Ovary (tissue), 9 donors: ENCODE results near the gene KSR1. TPM values are rescaled to one million over a fixed set of nuclear protein-coding genes. Genes with fewer than 3 reads are reported as not detected.
A peak's percentile ranks its signal among the peaks of the same experiment; 100 is the strongest.

Source experiments
- DNase-seq, 5 donors: peaks; one replicate each; pipeline ENCODE4 v3.0.0-alpha.2; 2019 to 2020
- H3K27ac ChIP-seq, 2 donors: fragments of 200-600 bp; one replicate each; pipeline versions ENCODE4 v1.5.1 to v1.8.0; 2019 to 2022
- H3K27me3 ChIP-seq: fragments of 200-600 bp; one replicate; pipeline ENCODE4 v1.8.0; 2022
- H3K36me3 ChIP-seq: fragments of 200-600 bp; sonication (generic); one replicate; pipeline ENCODE4 v1.5.1; 2019
- H3K4me1 ChIP-seq: one replicate; pipeline ENCODE4 v1.8.1; 2013; ENCODE audit warnings: mild to moderate bottlenecking, moderate library complexity; ENCODE audit not compliant: insufficient read depth
- H3K4me3 ChIP-seq: fragments of 200-600 bp; sonication (generic); one replicate; pipeline ENCODE4 v1.5.1; 2017
- H3K9me3 ChIP-seq, 2 donors: fragments of 200-600 bp in 1 of 2; sonication (generic) in 1 of 2; one replicate each; pipeline versions ENCODE4 v1.5.1 to v1.8.1; 2013 to 2019; ENCODE audit warnings: mild to moderate bottlenecking in 1 of 2, moderate library complexity in 1 of 2
- EP300 ChIP-seq: sonication (generic); formaldehyde crosslinking; IDR thresholded peaks from one replicate; pipeline ENCODE4 v1.6.1; 2017; ENCODE audit warnings: antibody characterized with exemption
- POLR2A ChIP-seq: fragments of 450-650 bp; IDR thresholded peaks from one replicate; pipeline ENCODE4 v1.6.1; 2017; ENCODE audit warnings: antibody characterized with exemption, mild to moderate bottlenecking, moderate library complexity
- WGBS, 3 donors: extraction: QIAGEN DNeasy Blood & Tissue Kit in 1 of 3; methylation state at CpG; one replicate each; pipeline versions ENCODE4 v1.1.5 to v1.1.7; 2013 to 2017; 5-methylcytosine and 5-hydroxymethylcytosine counted together
- intact Hi-C, 4 donors: fragments of 100-400 bp; cut with DNase I; formaldehyde crosslinking; loops; one replicate each; pipeline versions ENCODE4 v1.11.0 to v1.15.1; 2022 to 2023
- polyA plus RNA-seq, 2 donors: library from polyadenylated mRNA; stranded (reverse); fragments of 200-250 nt in 1 of 2; fragments of 350-450 nt in 1 of 2; fragmentation: Illumina TruSeq in 1 of 2; extraction: RNeasy Lipid Tissue Mini Kit (QIAGEN cat#74804) in 1 of 2; gene quantifications; one replicate each; pipeline ENCODE4 v1.2.3, GENCODE V29; 2013 to 2014
- total RNA-seq, 7 donors: library from RNA; depleted of rRNA in 2 of 7; stranded (reverse); fragments of >200 nt in 2 of 7; fragmentation: NEBNext Ultra II Directional in 3 of 7; extraction: Animal tissue kit (Norgen Biotek cat#: 25700) in 3 of 7; gene quantifications; one replicate each; pipeline versions ENCODE4 v1.1.0 to v1.2.4, GENCODE V29; 2016 to 2023
- TF ChIP-seq, protein P1 (sequence below), 3 donors: fragments of 450-650 bp in 2 of 3; fragments of 200-600 bp in 1 of 3; IDR thresholded peaks; one replicate each; pipeline versions ENCODE4 v1.5.1 to v1.8.0; 2016 to 2022; ENCODE audit warnings: antibody characterized with exemption in 3 of 3, mild to moderate bottlenecking in 1 of 3
- donor health status: DM: no; HTN: no; CAD: no; lungs with moderate emphysema.
- donor health status: DM: no; HTN: no; CAD: no.
- donor health status: Bipolar disorder and iron deficiency.
- donor health status: DM: yes; HTN: yes; CAD: no.
- donor health status: DM: no; HTN: no; CAD: no.
- donor health status: DM: yes; HTN: yes; CAD: no.

The KSR1 gene
- total and polyA plus RNA-seq, 9 donors: 27.7 to 84.8 (median 39.5) TPM

DNA sequence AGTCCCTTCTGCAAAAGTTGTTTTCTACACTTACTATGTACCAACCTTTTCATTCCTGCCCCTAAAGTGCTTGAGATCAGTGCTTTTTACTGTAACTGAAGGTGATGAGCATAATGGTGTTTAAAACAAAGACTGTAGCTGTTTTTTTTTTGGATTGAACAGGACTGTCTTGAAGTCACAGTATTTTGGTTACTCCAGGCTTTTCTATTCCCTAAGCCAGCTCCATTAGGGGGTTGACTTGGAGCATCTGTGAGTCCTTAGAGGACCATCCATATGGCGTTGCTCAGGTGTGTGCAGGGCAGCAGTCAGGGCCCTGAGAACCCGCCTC, 145.7 kb downstream of the KSR1 start:
- Histone ChIP-seq H3K27ac (no peak overlapping the region), H3K36me3 (no peaks in the 10 kb centered on the region), H3K9me3 (no peaks in the 10 kb centered on the region), H3K27me3 (no peaks in the 10 kb centered on the region), H3K4me3 (no peak overlapping the region), H3K4me1 (peaks cover 4% of the 10 kb centered on the region)
- intact Hi-C loops: loop anchor here (1.0 to 10.0 kb wide), 9 partner anchors 49 to 365 kb away; partner anchors contain the start of gene KSR1 (in 3 of the 4)
- no peak for TF ChIP-seq EP300
- TF ChIP-seq, protein P1, sequence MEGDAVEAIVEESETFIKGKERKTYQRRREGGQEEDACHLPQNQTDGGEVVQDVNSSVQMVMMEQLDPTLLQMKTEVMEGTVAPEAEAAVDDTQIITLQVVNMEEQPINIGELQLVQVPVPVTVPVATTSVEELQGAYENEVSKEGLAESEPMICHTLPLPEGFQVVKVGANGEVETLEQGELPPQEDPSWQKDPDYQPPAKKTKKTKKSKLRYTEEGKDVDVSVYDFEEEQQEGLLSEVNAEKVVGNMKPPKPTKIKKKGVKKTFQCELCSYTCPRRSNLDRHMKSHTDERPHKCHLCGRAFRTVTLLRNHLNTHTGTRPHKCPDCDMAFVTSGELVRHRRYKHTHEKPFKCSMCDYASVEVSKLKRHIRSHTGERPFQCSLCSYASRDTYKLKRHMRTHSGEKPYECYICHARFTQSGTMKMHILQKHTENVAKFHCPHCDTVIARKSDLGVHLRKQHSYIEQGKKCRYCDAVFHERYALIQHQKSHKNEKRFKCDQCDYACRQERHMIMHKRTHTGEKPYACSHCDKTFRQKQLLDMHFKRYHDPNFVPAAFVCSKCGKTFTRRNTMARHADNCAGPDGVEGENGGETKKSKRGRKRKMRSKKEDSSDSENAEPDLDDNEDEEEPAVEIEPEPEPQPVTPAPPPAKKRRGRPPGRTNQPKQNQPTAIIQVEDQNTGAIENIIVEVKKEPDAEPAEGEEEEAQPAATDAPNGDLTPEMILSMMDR (IDR thresholded peaks at IDR 0.05): no peak
- TF ChIP-seq POLR2A: no peak
- DNase-seq: no peak
- 66 to 86% (median 80%) methylated on average over 2 of the region's 2 CpGs for WGBS, 3 donors

GRCh38 chr17:27602721-27603420, 146.6 kb downstream of the KSR1 start:
- Histone ChIP-seq H3K27me3 (no peaks in the 10 kb centered on the region), H3K4me3 (no peak overlapping the region), H3K4me1 (peaks cover 4% of the 10 kb centered on the region), H3K36me3 (no peaks in the 10 kb centered on the region), H3K27ac (no peak overlapping the region), H3K9me3 (no peaks in the 10 kb centered on the region)
- 46 to 50% (median 48%) methylated on average over 15 of the region's 15 CpGs for WGBS, 3 donors
- TF ChIP-seq POLR2A: no peak
- TF ChIP-seq, protein P1 (IDR thresholded peaks at IDR 0.05): peak; percentile 75 to 91 (median 88)
- intact Hi-C loops: loop anchor here (2.0 to 10.0 kb wide), 6 partner anchors 48 to 366 kb away; partner anchors contain the start of gene KSR1 (in 3 of the 4)
- peak; percentile 59 to 81 (median 79) for DNase-seq

- no peaks in the 10 kb centered on the region for H3K36me3 ChIP-seq
- intact Hi-C loops: loop anchor here (2.0 to 10.0 kb wide), 6 partner anchors 47 to 366 kb away; partner anchors contain the start of gene KSR1 (in 3 of the 4)
- 84 to 91% (median 88%) methylated on average over 2 of the region's 2 CpGs for WGBS, 3 donors
Measured at GRCh38 chr17:27603421-27603770, 147.1 kb downstream of the KSR1 start.

GRCh38 chr17:27603880-27604794, 147.9 kb downstream of the KSR1 start:
- WGBS, 3 donors: 88 to 92% (median 89%) methylated on average over 22 of the region's 22 CpGs
- intact Hi-C loops: loop anchor here (2.0 to 10.0 kb wide), 6 partner anchors 47 to 367 kb away; partner anchors contain the start of gene KSR1 (in 3 of the 4)
- Histone ChIP-seq H3K27me3 (no peaks in the 10 kb centered on the region), H3K27ac (no peak overlapping the region), H3K36me3 (no peaks in the 10 kb centered on the region), H3K4me3 (no peak overlapping the region), H3K4me1 (peaks cover 4% of the 10 kb centered on the region), H3K9me3 (no peaks in the 10 kb centered on the region)
- no peak for DNase-seq
- TF ChIP-seq EP300: no peak
- TF ChIP-seq POLR2A: no peak
- TF ChIP-seq, protein P1 (IDR thresholded peaks at IDR 0.05): no peak

More at GRCh38 chr17:27603421-27603770, 147.1 kb downstream of the KSR1 start:
- Histone ChIP-seq H3K27ac (no peak overlapping the region), H3K4me3 (no peak overlapping the region), H3K9me3 (no peaks in the 10 kb centered on the region), H3K4me1 (peaks cover 4% of the 10 kb centered on the region), H3K27me3 (no peaks in the 10 kb centered on the region)
- no peak for DNase-seq
- TF ChIP-seq, protein P1 (IDR thresholded peaks at IDR 0.05): no peak
- no peak for TF ChIP-seq EP300
